LNCAP (cell line): ENCODE data around the gene PSMD14.

ENCODE experiments used
- CTCF ChIP-seq: fragments of 450-650 bp; IDR thresholded peaks from 2 replicates; pipeline ENCODE4 v1.5.1; 2017; ENCODE audit warnings: mild to moderate bottlenecking

PSMD14 gene

GRCh38 chr2:161422816-161423403 is 114.7 kb downstream of the PSMD14 start:
- TF ChIP-seq CTCF, result no peak

GRCh38 chr2:161423421-161424393 is 115.5 kb downstream of the PSMD14 start:
- TF ChIP-seq CTCF, result no peak

- no peak for TF ChIP-seq CTCF
Observed at GRCh38 chr2:161424394-161424769, 116.2 kb downstream of the PSMD14 start.

- TF ChIP-seq CTCF, result no peak
Observed at GRCh38 chr2:161424891-161425727, 116.9 kb downstream of the PSMD14 start.

- TF ChIP-seq CTCF, result no peak
Observed at GRCh38 chr2:161425728-161426454, 117.7 kb downstream of the PSMD14 start.

- TF ChIP-seq CTCF, result no peak
Observed at GRCh38 chr2:161426455-161426921, 118.3 kb downstream of the PSMD14 start.
